ENCODE results near the gene FRMPD4. TPM values are rescaled to one million over a fixed set of nuclear protein-coding genes. Genes with fewer than 3 reads are reported as not detected.

FRMPD4 gene
- total RNA-seq, 1 experiment from 2014 or later, result 1.4 TPM

GRCh38 chrX:12115377-12115776 lies 22.9 kb upstream of the FRMPD4 start:
- Mint-ChIP-seq H3K36me3 (no peaks in the 10 kb centered on the region), H3K4me3 (no peak overlapping the region), H3K27me3 (ENCODE audit: low read depth) (no peaks in the 10 kb centered on the region), H3K9me3 (no peaks in the 10 kb centered on the region), H3K27ac (no peak overlapping the region), H3K4me1 (peaks cover 4% of the 10 kb centered on the region; the same call in 1 of the 2 replicates)
- peak; percentile 95 for ATAC-seq
- TF ChIP-seq CTCF (IDR thresholded peaks at IDR 0.05) (0 out of 2 replicates have a peak, but pooled peaks have one; percentile 32), MAX (CRISPR knock-in tag; IDR thresholded peaks at IDR 0.05) (no peak)
- CTCF ChIA-PET, result no interaction called here
- POLR2A ChIA-PET, result no interaction called here
- DNase-seq (ENCODE audit: low spot score), result peak; percentile 56

GRCh38 chrX:12118134-12118533 lies 20.1 kb upstream of the FRMPD4 start:
- H3K9me3 Mint-ChIP-seq, result no peaks in the 10 kb centered on the region
- H3K27ac Mint-ChIP-seq, result no peak overlapping the region
- no peak overlapping the region for H3K4me3 Mint-ChIP-seq
- H3K36me3 Mint-ChIP-seq, result no peaks in the 10 kb centered on the region
- H3K27me3 Mint-ChIP-seq (ENCODE audit: low read depth), result no peaks in the 10 kb centered on the region
- ATAC-seq (no peak), DNase-seq (ENCODE audit: low spot score) (no peak)
- CTCF ChIA-PET, result no interaction called here
- POLR2A ChIA-PET, result no interaction called here
- TF ChIP-seq USF1 (CRISPR knock-in tag; IDR thresholded peaks at IDR 0.05) (no peak), ZNF423 (CRISPR knock-in tag; IDR thresholded peaks at IDR 0.05) (no peak), TEAD4 (CRISPR knock-in tag; IDR thresholded peaks at IDR 0.05) (no peak), FOXK1 (CRISPR knock-in tag; IDR thresholded peaks at IDR 0.05) (no peak), E2F4 (CRISPR knock-in tag; IDR thresholded peaks at IDR 0.05; ENCODE audit: borderline replicate concordance, low read depth) (no peak)
- peaks cover 4% of the 10 kb centered on the region; the same call in 1 of the 2 replicates for H3K4me1 Mint-ChIP-seq

- ChIA-PET CTCF (no interaction called here), POLR2A (no interaction called here)
- H3K27me3 Mint-ChIP-seq (ENCODE audit: low read depth), result no peaks in the 10 kb centered on the region
- H3K4me3 Mint-ChIP-seq, result no peak overlapping the region
- ATAC-seq, result no peak
- H3K36me3 Mint-ChIP-seq, result peaks cover 31% of the 10 kb centered on the region
- no peaks in the 10 kb centered on the region for H3K4me1 Mint-ChIP-seq
- TF ChIP-seq ZNF416 (CRISPR knock-in tag; IDR thresholded peaks at IDR 0.05) (no peak), GTF2I (CRISPR knock-in tag; conservative IDR thresholded peaks at IDR 0.05) (no peak), USF1 (CRISPR knock-in tag; IDR thresholded peaks at IDR 0.05) (no peak), ZNF263 (CRISPR knock-in tag; IDR thresholded peaks at IDR 0.05; ENCODE audit: low read depth) (no peak)
- peaks cover 32% of the 10 kb centered on the region for H3K9me3 Mint-ChIP-seq
- no peak overlapping the region for H3K27ac Mint-ChIP-seq
- no peak for DNase-seq (ENCODE audit: low spot score)
These were observed 10.3 kb upstream of the FRMPD4 start for GRCh38 chrX:12128017-12128416.

GRCh38 chrX:12137951-12138360 lies 317 bp upstream of the FRMPD4 start:
- ATAC-seq, result peak; percentile 14
- H3K27me3 Mint-ChIP-seq (ENCODE audit: low read depth), result peaks cover 38% of the 10 kb centered on the region

More at GRCh38 chrX:12137951-12138360, 317 bp upstream of the FRMPD4 start:
- Mint-ChIP-seq H3K4me3 (peak overlapping the region; percentile 90), H3K4me1 (peaks cover 20% of the 10 kb centered on the region), H3K27ac (no peak overlapping the region), H3K36me3 (no peaks in the 10 kb centered on the region), H3K9me3 (no peaks in the 10 kb centered on the region)
- CTCF ChIA-PET, result interaction anchor here (0.6 to 1.3 kb wide), 5 partner anchors 58 to 193 kb away, joined by 3 to 6 read pairs (median 3); no protein-coding TSS in a partner anchor
- DNase-seq (ENCODE audit: low spot score), result no peak
- TF ChIP-seq ELF4 (CRISPR knock-in tag; IDR thresholded peaks at IDR 0.05; ENCODE audit: low read depth) (no peak), PRRX2 (CRISPR knock-in tag; IDR thresholded peaks at IDR 0.05) (no peak), SMAD4 (CRISPR knock-in tag; IDR thresholded peaks at IDR 0.05) (no peak), ZNF423 (CRISPR knock-in tag; IDR thresholded peaks at IDR 0.05) (no peak), IRF2 (CRISPR knock-in tag; IDR thresholded peaks at IDR 0.05; ENCODE audit: borderline replicate concordance, low read depth) (no peak), ATF6 (CRISPR knock-in tag; IDR thresholded peaks at IDR 0.05) (no peak), EMX1 (CRISPR knock-in tag; IDR thresholded peaks at IDR 0.05) (no peak), GTF2I (CRISPR knock-in tag; conservative IDR thresholded peaks at IDR 0.05) (no peak), STAT6 (CRISPR knock-in tag; conservative IDR thresholded peaks at IDR 0.05; ENCODE audit: low read depth) (no peak), ZBTB43 (CRISPR knock-in tag; IDR thresholded peaks at IDR 0.05) (no peak)
- POLR2A ChIA-PET, result no interaction called here

Data from WTC11 (cell line).